ENCODE results near the gene LSAMP.

DNA sequence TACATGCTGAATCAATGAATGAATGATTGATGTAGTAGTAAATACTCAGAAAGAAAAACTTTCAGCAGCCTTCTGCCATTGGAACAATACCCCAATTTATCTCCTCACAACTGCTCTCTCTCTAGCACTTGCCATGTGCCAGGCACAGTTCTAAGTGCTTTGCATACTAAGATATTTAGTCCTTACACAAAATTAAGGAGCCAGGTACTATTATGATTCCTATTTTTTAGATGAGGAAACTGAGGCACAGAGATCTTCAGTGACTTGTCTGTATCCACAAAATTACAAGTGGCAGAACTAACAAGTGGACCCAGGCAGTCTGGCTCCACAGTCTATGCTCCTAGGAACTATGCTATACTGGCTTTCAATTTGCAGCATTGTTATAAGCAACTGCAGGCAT lies 279.2 kb downstream of the LSAMP start:
- TF ChIP-seq ZBTB17 (tag by site-specific recombination; IDR thresholded peaks at IDR 0.05), result no peak
- TF ChIP-seq, protein P1, sequence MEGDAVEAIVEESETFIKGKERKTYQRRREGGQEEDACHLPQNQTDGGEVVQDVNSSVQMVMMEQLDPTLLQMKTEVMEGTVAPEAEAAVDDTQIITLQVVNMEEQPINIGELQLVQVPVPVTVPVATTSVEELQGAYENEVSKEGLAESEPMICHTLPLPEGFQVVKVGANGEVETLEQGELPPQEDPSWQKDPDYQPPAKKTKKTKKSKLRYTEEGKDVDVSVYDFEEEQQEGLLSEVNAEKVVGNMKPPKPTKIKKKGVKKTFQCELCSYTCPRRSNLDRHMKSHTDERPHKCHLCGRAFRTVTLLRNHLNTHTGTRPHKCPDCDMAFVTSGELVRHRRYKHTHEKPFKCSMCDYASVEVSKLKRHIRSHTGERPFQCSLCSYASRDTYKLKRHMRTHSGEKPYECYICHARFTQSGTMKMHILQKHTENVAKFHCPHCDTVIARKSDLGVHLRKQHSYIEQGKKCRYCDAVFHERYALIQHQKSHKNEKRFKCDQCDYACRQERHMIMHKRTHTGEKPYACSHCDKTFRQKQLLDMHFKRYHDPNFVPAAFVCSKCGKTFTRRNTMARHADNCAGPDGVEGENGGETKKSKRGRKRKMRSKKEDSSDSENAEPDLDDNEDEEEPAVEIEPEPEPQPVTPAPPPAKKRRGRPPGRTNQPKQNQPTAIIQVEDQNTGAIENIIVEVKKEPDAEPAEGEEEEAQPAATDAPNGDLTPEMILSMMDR (tag by site-specific recombination; IDR thresholded peaks at IDR 0.05), result no peak
- no peak for TF ChIP-seq ZNF660 (tag by site-specific recombination; IDR thresholded peaks at IDR 0.05)
- no peak for TF ChIP-seq ZNF121 (tag by site-specific recombination; IDR thresholded peaks at IDR 0.05)
- no peak for TF ChIP-seq ZNF544 (tag by site-specific recombination; IDR thresholded peaks at IDR 0.05)
- no peak for TF ChIP-seq ZNF341 (tag by site-specific recombination; IDR thresholded peaks at IDR 0.05; ENCODE audit: low read depth)
- no peak for TF ChIP-seq SP2 (tag by site-specific recombination; IDR thresholded peaks at IDR 0.05)
- TF ChIP-seq, protein P2, sequence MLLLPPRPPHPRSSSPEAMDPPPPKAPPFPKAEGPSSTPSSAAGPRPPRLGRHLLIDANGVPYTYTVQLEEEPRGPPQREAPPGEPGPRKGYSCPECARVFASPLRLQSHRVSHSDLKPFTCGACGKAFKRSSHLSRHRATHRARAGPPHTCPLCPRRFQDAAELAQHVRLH (tag by site-specific recombination; IDR thresholded peaks at IDR 0.05), result no peak
- TF ChIP-seq ZNF514 (tag by site-specific recombination; IDR thresholded peaks at IDR 0.05), result no peak
- no peak for TF ChIP-seq ZNF677 (tag by site-specific recombination; IDR thresholded peaks at IDR 0.05)
- TF ChIP-seq ZNF791 (tag by site-specific recombination; IDR thresholded peaks at IDR 0.05), result no peak
- no peak for TF ChIP-seq ZNF521 (tag by site-specific recombination; IDR thresholded peaks at IDR 0.05)
- TF ChIP-seq ZNF76 (tag by site-specific recombination; IDR thresholded peaks at IDR 0.05; ENCODE audit: borderline replicate concordance, low read depth), result no peak
- TF ChIP-seq, protein P3, sequence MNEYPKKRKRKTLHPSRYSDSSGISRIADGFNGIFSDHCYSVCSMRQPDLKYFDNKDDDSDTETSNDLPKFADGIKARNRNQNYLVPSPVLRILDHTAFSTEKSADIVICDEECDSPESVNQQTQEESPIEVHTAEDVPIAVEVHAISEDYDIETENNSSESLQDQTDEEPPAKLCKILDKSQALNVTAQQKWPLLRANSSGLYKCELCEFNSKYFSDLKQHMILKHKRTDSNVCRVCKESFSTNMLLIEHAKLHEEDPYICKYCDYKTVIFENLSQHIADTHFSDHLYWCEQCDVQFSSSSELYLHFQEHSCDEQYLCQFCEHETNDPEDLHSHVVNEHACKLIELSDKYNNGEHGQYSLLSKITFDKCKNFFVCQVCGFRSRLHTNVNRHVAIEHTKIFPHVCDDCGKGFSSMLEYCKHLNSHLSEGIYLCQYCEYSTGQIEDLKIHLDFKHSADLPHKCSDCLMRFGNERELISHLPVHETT (tag by site-specific recombination; IDR thresholded peaks at IDR 0.05), result no peak
